Activated naive CD4-positive, alpha-beta T cell treated with anti-CD3 and anti-CD28 coated beads for 36 hours (primary cell): Measurements from ENCODE around the gene MATN1. TPM values are rescaled to one million over a fixed set of nuclear protein-coding genes. Genes with fewer than 3 reads are reported as not detected.
A peak's percentile ranks its signal among the peaks of the same experiment; 100 is the strongest.

Experiments
- CTCF ChIA-PET: fragments of 350-600 bp; sonication (Branson Sonifier 250); formaldehyde crosslinking; loops from one replicate; lab custom pipeline; 2021; ENCODE audit warnings: antibody characterized with exemption; lab: Charles Lee
- DNase-seq: peaks from one replicate; pipeline ENCODE4 v3.0.0-alpha.2; 2020
- H3K27ac Mint-ChIP-seq: one replicate; pipeline ENCODE4 v1.8.0; 2021; ENCODE audit warnings: mild to moderate bottlenecking, mixed read lengths
- H3K27me3 Mint-ChIP-seq: one replicate; pipeline ENCODE4 v1.8.0; 2021; ENCODE audit warnings: low read depth, mixed read lengths
- H3K36me3 Mint-ChIP-seq: one replicate; pipeline ENCODE4 v1.8.0; 2021; ENCODE audit warnings: low read depth, mixed read lengths
- H3K4me1 Mint-ChIP-seq: one replicate; pipeline ENCODE4 v1.8.0; 2021; ENCODE audit warnings: low read depth, mixed read lengths
- H3K4me3 Mint-ChIP-seq: one replicate; pipeline ENCODE4 v1.8.0; 2021; ENCODE audit warnings: mild to moderate bottlenecking, moderate library complexity, mixed read lengths
- H3K9me3 Mint-ChIP-seq: one replicate; pipeline ENCODE4 v1.8.0; 2021; ENCODE audit warnings: mixed read lengths
- intact Hi-C: fragments of 100-400 bp; cut with micrococcal nuclease; formaldehyde crosslinking; loops from one replicate; pipeline ENCODE4 v1.15.1; 2023
- microRNA-seq: library from miRNA; unstranded; fragments of <30 nt; microRNA quantifications from one replicate; pipeline ENCODE4 v1.2.0, GENCODE V29; 2022; ENCODE audit warnings: borderline microRNAs expressed, borderline replicate concordance
- total RNA-seq, 2 experiments: library from RNA; stranded (reverse); gene quantifications; one replicate each; pipeline ENCODE4 v1.2.3, GENCODE V29; 2021

The MATN1 gene
- total RNA-seq, 2 experiments from 2014 or later, result 0.36 to 0.37 TPM

GRCh38 chr1:30665216-30666010 lies 58.0 kb downstream of the MATN1 start:
- CTCF ChIA-PET, result no interaction called here
- intact Hi-C loops, result no loop called here
- no peaks in the 10 kb centered on the region for H3K9me3 Mint-ChIP-seq

GRCh38 chr1:30664103-30664755 lies 59.2 kb downstream of the MATN1 start:
- intact Hi-C loops, result no loop called here
- Mint-ChIP-seq H3K36me3 (no peaks in the 10 kb centered on the region), H3K4me3 (no peak overlapping the region), H3K9me3 (no peaks in the 10 kb centered on the region), H3K4me1 (no peaks in the 10 kb centered on the region), H3K27me3 (no peaks in the 10 kb centered on the region), H3K27ac (no peak overlapping the region)
- CTCF ChIA-PET, result no interaction called here
- DNase-seq, result no peak

More at GRCh38 chr1:30665216-30666010, 58.0 kb downstream of the MATN1 start:
- H3K4me1 Mint-ChIP-seq, result no peaks in the 10 kb centered on the region
- DNase-seq, result no peak
- H3K4me3 Mint-ChIP-seq, result no peak overlapping the region
- H3K27me3 Mint-ChIP-seq, result no peaks in the 10 kb centered on the region
- H3K36me3 Mint-ChIP-seq, result no peaks in the 10 kb centered on the region
- H3K27ac Mint-ChIP-seq, result no peak overlapping the region

GRCh38 chr1:30663596-30664091 lies 59.7 kb downstream of the MATN1 start:
- Mint-ChIP-seq H3K9me3 (no peaks in the 10 kb centered on the region), H3K4me1 (no peaks in the 10 kb centered on the region), H3K4me3 (no peak overlapping the region), H3K27ac (no peak overlapping the region), H3K36me3 (no peaks in the 10 kb centered on the region), H3K27me3 (no peaks in the 10 kb centered on the region)
- DNase-seq, result no peak
- CTCF ChIA-PET, result no interaction called here
- intact Hi-C loops, result no loop called here

- DNase-seq, result no peak
- no peak overlapping the region for H3K27ac Mint-ChIP-seq
- H3K4me1 Mint-ChIP-seq, result no peaks in the 10 kb centered on the region
- H3K9me3 Mint-ChIP-seq, result no peaks in the 10 kb centered on the region
- CTCF ChIA-PET, result no interaction called here
- peaks cover 4% of the 10 kb centered on the region for H3K27me3 Mint-ChIP-seq
- no peak overlapping the region for H3K4me3 Mint-ChIP-seq
- H3K36me3 Mint-ChIP-seq, result no peaks in the 10 kb centered on the region
- intact Hi-C loops, result no loop called here
These were observed 61.0 kb downstream of the MATN1 start for GRCh38 chr1:30662291-30662840.

- no peaks in the 10 kb centered on the region for H3K4me1 Mint-ChIP-seq
- no peaks in the 10 kb centered on the region for H3K36me3 Mint-ChIP-seq
- CTCF ChIA-PET, result no interaction called here
- H3K27ac Mint-ChIP-seq, result no peak overlapping the region
- H3K4me3 Mint-ChIP-seq, result no peak overlapping the region
- H3K9me3 Mint-ChIP-seq, result no peaks in the 10 kb centered on the region
- H3K27me3 Mint-ChIP-seq, result peaks cover 4% of the 10 kb centered on the region
- no peak for DNase-seq
- intact Hi-C loops, result no loop called here
These were observed 62.1 kb downstream of the MATN1 start for GRCh38 chr1:30661311-30661710.

Small RNAs within 50 kb of the gene (microRNA-seq; reads per million reads assigned to microRNA genes)
- 16.5 reads per million, percentile 30 among the genes with 10 or more reads in this experiment for gene MIR4420

Other genes starting within 250 kb of the MATN1 start
- 100 to 1,000 TPM; 205 to 208 TPM for gene LAPTM5, start 34.2 kb upstream of the MATN1 start, total RNA-seq
- gene SDC3, start 185.2 kb upstream of the MATN1 start, total RNA-seq, result under 1 TPM; 0.19 to 0.49 TPM